Measurements from ENCODE around the gene CDX1.

GRCh38 chr5:150125334-150125733, 41.2 kb upstream of the CDX1 start:
- no peak for TF ChIP-seq POLR2A (IDR thresholded peaks at IDR 0.05)
- TF ChIP-seq, protein P1, sequence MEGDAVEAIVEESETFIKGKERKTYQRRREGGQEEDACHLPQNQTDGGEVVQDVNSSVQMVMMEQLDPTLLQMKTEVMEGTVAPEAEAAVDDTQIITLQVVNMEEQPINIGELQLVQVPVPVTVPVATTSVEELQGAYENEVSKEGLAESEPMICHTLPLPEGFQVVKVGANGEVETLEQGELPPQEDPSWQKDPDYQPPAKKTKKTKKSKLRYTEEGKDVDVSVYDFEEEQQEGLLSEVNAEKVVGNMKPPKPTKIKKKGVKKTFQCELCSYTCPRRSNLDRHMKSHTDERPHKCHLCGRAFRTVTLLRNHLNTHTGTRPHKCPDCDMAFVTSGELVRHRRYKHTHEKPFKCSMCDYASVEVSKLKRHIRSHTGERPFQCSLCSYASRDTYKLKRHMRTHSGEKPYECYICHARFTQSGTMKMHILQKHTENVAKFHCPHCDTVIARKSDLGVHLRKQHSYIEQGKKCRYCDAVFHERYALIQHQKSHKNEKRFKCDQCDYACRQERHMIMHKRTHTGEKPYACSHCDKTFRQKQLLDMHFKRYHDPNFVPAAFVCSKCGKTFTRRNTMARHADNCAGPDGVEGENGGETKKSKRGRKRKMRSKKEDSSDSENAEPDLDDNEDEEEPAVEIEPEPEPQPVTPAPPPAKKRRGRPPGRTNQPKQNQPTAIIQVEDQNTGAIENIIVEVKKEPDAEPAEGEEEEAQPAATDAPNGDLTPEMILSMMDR (IDR thresholded peaks at IDR 0.05) = no peak
